ENCODE measurements around the gene CRTC3. TPM values are rescaled to one million over a fixed set of nuclear protein-coding genes. Genes with fewer than 3 reads are reported as not detected.

The CRTC3 gene
- total and polyA plus RNA-seq, 2 donors (not counting 3 experiments of a cell fraction or from before 2014, with no cell fraction given): 16.2 to 26.4 TPM

DNA sequence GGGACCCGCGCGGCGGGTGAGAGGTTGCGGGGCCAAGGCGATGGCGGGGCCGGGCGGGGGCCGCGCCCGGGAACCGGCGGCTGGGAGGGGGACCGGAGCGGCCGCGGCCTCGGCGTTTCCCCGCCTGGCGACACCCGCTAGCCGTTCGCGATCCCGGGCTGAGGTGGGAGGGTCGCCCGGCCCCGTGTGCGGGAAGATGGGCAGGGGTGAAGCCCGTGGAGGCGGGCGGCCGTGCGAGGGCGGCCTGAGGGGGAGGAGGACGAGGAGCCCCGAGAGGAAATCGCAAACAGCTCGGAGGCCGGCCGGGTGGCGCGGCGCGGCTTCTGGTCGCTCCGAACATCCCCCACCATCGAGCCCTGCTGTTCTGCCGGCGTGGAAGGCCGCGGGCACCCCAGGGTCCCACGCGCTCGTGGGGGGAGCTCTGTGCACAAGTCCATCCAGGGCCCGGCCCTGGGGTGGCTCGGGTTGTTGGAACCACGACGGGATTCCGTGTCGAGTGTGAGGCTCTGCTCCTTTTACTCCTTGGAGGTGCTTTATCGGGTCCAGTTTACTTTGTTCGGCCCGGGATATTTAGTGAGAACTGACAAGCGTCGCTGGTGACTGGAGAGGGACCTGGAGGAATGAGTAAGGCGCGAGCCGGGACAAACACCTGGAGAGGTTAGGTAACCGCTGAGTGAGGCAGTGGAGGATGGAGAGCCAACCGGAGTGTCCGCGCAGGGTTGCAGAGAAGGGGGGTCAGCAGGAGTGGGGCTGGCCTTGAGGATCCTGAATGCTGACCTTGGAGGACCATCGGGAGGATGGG, 728 bp downstream of the CRTC3 start:
- Histone ChIP-seq H3K4me2 (ENCODE audit: insufficient read depth, low read length) (peak overlapping the region; percentile 69), H3K4me1 (ENCODE audit: control insufficient read depth, extremely low read depth, insufficient read depth, low read length) (peaks cover 9% of the 10 kb centered on the region), H2AFZ (ENCODE audit: low read depth, low read length) (peak overlapping the region; percentile 69), H3K9me3 (replicated peaks; ENCODE audit: control insufficient read depth, insufficient read depth, low read length) (no peaks in the 10 kb centered on the region), H3K9ac (replicated peaks; ENCODE audit: extremely low read depth, insufficient read depth, low read length) (peak overlapping the region; percentile 73), H3K4me3 (replicated peaks in 1 of 3; ENCODE audit: insufficient read depth in 1 of 3, low read depth in 1 of 3, low read length in 3 of 3) (peak overlapping the region; percentile 46 to 81 (median 65)), H3K79me2 (ENCODE audit: control insufficient read depth, insufficient read depth, low read length) (peaks cover 43% of the 10 kb centered on the region), H3K27me3 (ENCODE audit: control insufficient read depth in 2 of 2, insufficient read depth in 2 of 2, low read length in 2 of 2) (no peaks in the 10 kb centered on the region), H3K36me3 (ENCODE audit: control insufficient read depth in 2 of 2, extremely low read depth in 1 of 2, insufficient read depth in 2 of 2, low read length in 2 of 2) (no peaks in the 10 kb centered on the region), H4K20me1 (replicated peaks; ENCODE audit: control insufficient read depth, extremely low read depth, insufficient read depth, low read length) (peaks cover 2% of the 10 kb centered on the region), H3K9me1 (replicated peaks; ENCODE audit: control insufficient read depth, extremely low read depth, insufficient read depth, low read length) (no peaks in the 10 kb centered on the region), H3K27ac (ENCODE audit: insufficient read depth, low read depth, low read length) (peak overlapping the region; percentile 21)
- peak; percentile 2 for TF ChIP-seq POLR2AphosphoS5 (IDR thresholded peaks at IDR 0.05; ENCODE audit: insufficient read depth, low read depth, low read length)
- TF ChIP-seq GATA2 (IDR thresholded peaks at IDR 0.05; ENCODE audit: insufficient read depth, insufficient read length, low read depth, low read length): no peak
- intact Hi-C loops (cut with micrococcal nuclease): loop anchor here (5.0 to 10.0 kb wide), 2 partner anchors 42 to 354 kb away; partner anchors contain the start of gene FES
- dilution Hi-C loops (cut with MboI; ENCODE audit: extremely low pct_ligation_motif_present, low sequenced_read_pairs): no loop called here
- DNase-seq (ENCODE audit: low read depth, low spot score) (peak; percentile 51), FAIRE-seq (peak; percentile 35)
- no TSS peak for BruUV-seq (replicated peaks)
- POLR2A ChIA-PET: no interaction called here
- CTCF ChIA-PET: interaction anchor here (0.7 to 2.5 kb wide), 8 partner anchors 9 to 355 kb away, joined by 3 to 13 read pairs (median 3); no protein-coding TSS in a partner anchor

DNA sequence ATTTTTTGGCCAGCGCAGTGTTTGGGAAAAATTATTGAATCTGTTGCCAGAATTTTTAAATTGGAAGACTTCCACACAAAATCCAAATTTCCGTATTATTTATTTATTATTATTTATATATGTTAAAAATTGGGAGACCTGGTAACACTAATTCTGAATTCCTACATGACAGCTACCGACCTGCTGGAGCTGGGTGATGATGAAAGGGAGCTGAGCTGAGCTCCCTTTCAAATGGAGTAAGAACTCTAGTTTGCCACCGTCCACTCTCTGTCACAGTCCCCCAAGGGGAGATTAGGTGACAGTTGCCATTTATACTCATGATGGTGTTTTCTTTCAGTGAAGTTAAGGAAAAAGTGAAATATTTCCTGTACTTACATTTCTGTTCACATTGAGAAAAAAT, 1.4 kb downstream of the CRTC3 start:
- intact Hi-C loops (cut with micrococcal nuclease) (loop anchor here (5.0 to 10.0 kb wide), 2 partner anchors 41 to 354 kb away; partner anchors contain the start of gene FES), dilution Hi-C loops (cut with MboI; ENCODE audit: extremely low pct_ligation_motif_present, low sequenced_read_pairs) (no loop called here)
- no peak for FAIRE-seq
- H3K4me3 ChIP-seq (replicated peaks in 1 of 3; ENCODE audit: insufficient read depth in 1 of 3, low read depth in 1 of 3, low read length in 3 of 3): peak overlapping the region in 2 of 3 experiments; percentile 65 to 81
- CTCF ChIA-PET: interaction anchor here (0.7 to 2.5 kb wide), 7 partner anchors 8 to 354 kb away, joined by 3 to 13 read pairs (median 3); no protein-coding TSS in a partner anchor
- TF ChIP-seq GATA2 (IDR thresholded peaks at IDR 0.05; ENCODE audit: insufficient read depth, insufficient read length, low read depth, low read length) (no peak), POLR2A (IDR thresholded peaks at IDR 0.05; ENCODE audit: low read depth, low read length) (no peak), POLR2AphosphoS5 (IDR thresholded peaks at IDR 0.05; ENCODE audit: insufficient read depth, low read depth, low read length) (no peak), JUN (IDR thresholded peaks at IDR 0.05; ENCODE audit: borderline replicate concordance, insufficient read depth, insufficient read length, low read depth) (no peak), FOS (IDR thresholded peaks at IDR 0.05; ENCODE audit: borderline replicate concordance, insufficient read depth, low read length) (no peak), EZH2 (IDR thresholded peaks at IDR 0.05; ENCODE audit: borderline replicate concordance, low read depth, low read length, severe bottlenecking) (no peak), MYC (IDR thresholded peaks at IDR 0.05; ENCODE audit: low read depth, low read length) (no peak)
- TF ChIP-seq, protein P1, sequence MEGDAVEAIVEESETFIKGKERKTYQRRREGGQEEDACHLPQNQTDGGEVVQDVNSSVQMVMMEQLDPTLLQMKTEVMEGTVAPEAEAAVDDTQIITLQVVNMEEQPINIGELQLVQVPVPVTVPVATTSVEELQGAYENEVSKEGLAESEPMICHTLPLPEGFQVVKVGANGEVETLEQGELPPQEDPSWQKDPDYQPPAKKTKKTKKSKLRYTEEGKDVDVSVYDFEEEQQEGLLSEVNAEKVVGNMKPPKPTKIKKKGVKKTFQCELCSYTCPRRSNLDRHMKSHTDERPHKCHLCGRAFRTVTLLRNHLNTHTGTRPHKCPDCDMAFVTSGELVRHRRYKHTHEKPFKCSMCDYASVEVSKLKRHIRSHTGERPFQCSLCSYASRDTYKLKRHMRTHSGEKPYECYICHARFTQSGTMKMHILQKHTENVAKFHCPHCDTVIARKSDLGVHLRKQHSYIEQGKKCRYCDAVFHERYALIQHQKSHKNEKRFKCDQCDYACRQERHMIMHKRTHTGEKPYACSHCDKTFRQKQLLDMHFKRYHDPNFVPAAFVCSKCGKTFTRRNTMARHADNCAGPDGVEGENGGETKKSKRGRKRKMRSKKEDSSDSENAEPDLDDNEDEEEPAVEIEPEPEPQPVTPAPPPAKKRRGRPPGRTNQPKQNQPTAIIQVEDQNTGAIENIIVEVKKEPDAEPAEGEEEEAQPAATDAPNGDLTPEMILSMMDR (IDR thresholded peaks at IDR 0.05; ENCODE audit: extremely low read depth in 1 of 2, insufficient read depth in 1 of 2, low read depth in 1 of 2, low read length in 2 of 2): no peak
- TF ChIP-seq, protein P2, sequence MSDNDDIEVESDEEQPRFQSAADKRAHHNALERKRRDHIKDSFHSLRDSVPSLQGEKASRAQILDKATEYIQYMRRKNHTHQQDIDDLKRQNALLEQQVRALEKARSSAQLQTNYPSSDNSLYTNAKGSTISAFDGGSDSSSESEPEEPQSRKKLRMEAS (IDR thresholded peaks at IDR 0.05; ENCODE audit: insufficient read depth, insufficient read length): no peak
- no peak overlapping the region for H3K27ac ChIP-seq (ENCODE audit: insufficient read depth, low read depth, low read length)
- H3K4me1 ChIP-seq (ENCODE audit: control insufficient read depth, extremely low read depth, insufficient read depth, low read length): peaks cover 9% of the 10 kb centered on the region
- H3K27me3 ChIP-seq (ENCODE audit: control insufficient read depth in 2 of 2, insufficient read depth in 2 of 2, low read length in 2 of 2): no peaks in the 10 kb centered on the region
- H2AFZ ChIP-seq (ENCODE audit: low read depth, low read length): no peak overlapping the region
- H3K9me3 ChIP-seq (replicated peaks; ENCODE audit: control insufficient read depth, insufficient read depth, low read length): no peaks in the 10 kb centered on the region
- no peak for DNase-seq (ENCODE audit: low read depth, low spot score)
- POLR2A ChIA-PET: no interaction called here
- peak overlapping the region; percentile 69 for H3K4me2 ChIP-seq (ENCODE audit: insufficient read depth, low read length)
- H4K20me1 ChIP-seq (replicated peaks; ENCODE audit: control insufficient read depth, extremely low read depth, insufficient read depth, low read length): peaks cover 2% of the 10 kb centered on the region
- peaks cover 48% of the 10 kb centered on the region for H3K79me2 ChIP-seq (ENCODE audit: control insufficient read depth, insufficient read depth, low read length)
- H3K9me1 ChIP-seq (replicated peaks; ENCODE audit: control insufficient read depth, extremely low read depth, insufficient read depth, low read length): no peaks in the 10 kb centered on the region
- no peaks in the 10 kb centered on the region for H3K36me3 ChIP-seq (ENCODE audit: control insufficient read depth in 2 of 2, extremely low read depth in 1 of 2, insufficient read depth in 2 of 2, low read length in 2 of 2)
- H3K9ac ChIP-seq (replicated peaks; ENCODE audit: extremely low read depth, insufficient read depth, low read length): peak overlapping the region; percentile 73
- BruUV-seq (replicated peaks): no TSS peak
